Neural crest cell (in vitro differentiated cells): Measurements from ENCODE around the gene MAPT. TPM values are rescaled to one million over a fixed set of nuclear protein-coding genes. Genes with fewer than 3 reads are reported as not detected.

Source experiments
- DNase-seq: peaks from one replicate; pipeline ENCODE4 v3.0.0; 2021; ENCODE audit warnings: low read depth, mixed read lengths, low spot score
- H3K27ac Mint-ChIP-seq: one replicate; pipeline ENCODE4 v1.8.0; 2021; ENCODE audit warnings: mild to moderate bottlenecking, mixed read lengths; ENCODE audit not compliant: unreplicated experiment
- H3K27me3 Mint-ChIP-seq: 2 replicates; pipeline ENCODE4 v1.8.0; 2021; ENCODE audit warnings: low read depth, mild to moderate bottlenecking, mixed read lengths
- H3K36me3 Mint-ChIP-seq: 2 replicates; pipeline ENCODE4 v1.8.0; 2021; ENCODE audit warnings: low read depth, mild to moderate bottlenecking, mixed read lengths
- H3K4me1 Mint-ChIP-seq: 2 replicates; pipeline ENCODE4 v1.8.0; 2021; ENCODE audit warnings: mixed read lengths
- H3K4me3 Mint-ChIP-seq: one replicate; pipeline ENCODE4 v1.8.0; 2021; ENCODE audit warnings: mild to moderate bottlenecking, mixed read lengths
- H3K9me3 Mint-ChIP-seq: 2 replicates; pipeline ENCODE4 v1.8.0; 2021; ENCODE audit warnings: mixed read lengths
- total RNA-seq: library from RNA; stranded (reverse); gene quantifications from 2 replicates; pipeline ENCODE4 v1.2.1, GENCODE V29; 2021
- TF ChIP-seq, protein P1 (sequence below): fragments of 200-600 bp; sonication (generic); conservative IDR thresholded peaks from 2 replicates; pipeline ENCODE4 v1.5.0; 2021; ENCODE audit warnings: antibody characterized with exemption, mild to moderate bottlenecking

The MAPT gene
- total RNA-seq, 1 donor from 2014 or later: 9.5 TPM

DNA sequence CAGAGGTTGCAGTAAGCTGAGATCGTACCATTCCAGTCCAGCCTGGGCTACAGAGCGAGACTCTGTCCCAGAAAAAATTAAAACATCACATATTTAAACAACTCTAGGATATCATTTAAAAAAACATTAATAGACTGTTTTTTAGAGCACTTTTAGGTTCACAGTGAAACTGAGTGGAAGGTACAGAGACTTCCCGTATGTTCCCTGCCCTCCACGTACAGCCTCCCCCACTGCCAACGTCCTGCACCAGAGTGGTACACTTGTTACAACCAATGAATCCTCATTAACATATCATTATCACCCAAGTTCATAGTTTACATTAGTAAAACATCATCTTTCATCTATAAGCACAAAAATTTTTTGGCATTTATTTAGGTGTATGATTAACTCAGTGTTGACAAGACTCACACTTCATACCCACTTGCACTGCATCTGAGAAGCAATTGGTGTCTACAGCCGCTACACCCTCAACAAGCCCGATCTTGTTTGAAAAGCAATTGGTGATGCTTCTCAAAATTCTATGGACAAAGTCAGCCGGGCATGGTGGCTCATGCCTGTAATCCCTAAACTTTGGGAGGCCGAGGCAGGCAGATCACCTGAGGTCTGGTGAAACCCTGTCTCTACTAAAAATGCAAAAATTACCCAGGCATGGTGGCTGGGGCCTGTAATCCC is 64.8 kb downstream of the MAPT start:
- Mint-ChIP-seq H3K36me3 (no peaks in the 10 kb centered on the region), H3K27ac (no peak overlapping the region), H3K27me3 (no peaks in the 10 kb centered on the region), H3K4me1 (peaks cover 3% of the 10 kb centered on the region), H3K9me3 (no peaks in the 10 kb centered on the region), H3K4me3 (no peak overlapping the region)
- TF ChIP-seq, protein P1, sequence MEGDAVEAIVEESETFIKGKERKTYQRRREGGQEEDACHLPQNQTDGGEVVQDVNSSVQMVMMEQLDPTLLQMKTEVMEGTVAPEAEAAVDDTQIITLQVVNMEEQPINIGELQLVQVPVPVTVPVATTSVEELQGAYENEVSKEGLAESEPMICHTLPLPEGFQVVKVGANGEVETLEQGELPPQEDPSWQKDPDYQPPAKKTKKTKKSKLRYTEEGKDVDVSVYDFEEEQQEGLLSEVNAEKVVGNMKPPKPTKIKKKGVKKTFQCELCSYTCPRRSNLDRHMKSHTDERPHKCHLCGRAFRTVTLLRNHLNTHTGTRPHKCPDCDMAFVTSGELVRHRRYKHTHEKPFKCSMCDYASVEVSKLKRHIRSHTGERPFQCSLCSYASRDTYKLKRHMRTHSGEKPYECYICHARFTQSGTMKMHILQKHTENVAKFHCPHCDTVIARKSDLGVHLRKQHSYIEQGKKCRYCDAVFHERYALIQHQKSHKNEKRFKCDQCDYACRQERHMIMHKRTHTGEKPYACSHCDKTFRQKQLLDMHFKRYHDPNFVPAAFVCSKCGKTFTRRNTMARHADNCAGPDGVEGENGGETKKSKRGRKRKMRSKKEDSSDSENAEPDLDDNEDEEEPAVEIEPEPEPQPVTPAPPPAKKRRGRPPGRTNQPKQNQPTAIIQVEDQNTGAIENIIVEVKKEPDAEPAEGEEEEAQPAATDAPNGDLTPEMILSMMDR: no peak
- no peak for DNase-seq

DNA sequence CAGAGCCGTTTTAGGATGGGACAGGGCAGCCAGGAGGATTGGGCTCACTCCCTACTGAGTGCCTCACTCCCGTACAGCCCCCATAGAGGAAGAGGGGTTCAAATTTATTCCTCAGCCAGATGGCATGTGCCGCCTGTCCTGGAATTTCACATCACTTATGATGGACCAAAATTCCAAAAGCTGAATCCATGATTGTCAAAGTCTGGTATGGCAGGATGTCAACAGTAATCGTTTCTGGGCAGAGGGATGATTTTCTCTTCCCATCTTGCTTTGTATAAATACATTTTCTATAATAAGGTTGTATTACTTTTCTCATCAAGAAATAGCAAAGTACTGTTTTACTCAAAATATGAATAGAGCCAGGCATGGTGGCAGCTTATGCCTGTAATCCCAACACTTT is 66.0 kb downstream of the MAPT start:
- TF ChIP-seq, protein P1: no peak
- Mint-ChIP-seq H3K4me3 (no peak overlapping the region), H3K4me1 (peaks cover under 1% of the 10 kb centered on the region), H3K9me3 (no peaks in the 10 kb centered on the region), H3K27ac (no peak overlapping the region), H3K36me3 (no peaks in the 10 kb centered on the region), H3K27me3 (no peaks in the 10 kb centered on the region)
- no peak for DNase-seq

DNA sequence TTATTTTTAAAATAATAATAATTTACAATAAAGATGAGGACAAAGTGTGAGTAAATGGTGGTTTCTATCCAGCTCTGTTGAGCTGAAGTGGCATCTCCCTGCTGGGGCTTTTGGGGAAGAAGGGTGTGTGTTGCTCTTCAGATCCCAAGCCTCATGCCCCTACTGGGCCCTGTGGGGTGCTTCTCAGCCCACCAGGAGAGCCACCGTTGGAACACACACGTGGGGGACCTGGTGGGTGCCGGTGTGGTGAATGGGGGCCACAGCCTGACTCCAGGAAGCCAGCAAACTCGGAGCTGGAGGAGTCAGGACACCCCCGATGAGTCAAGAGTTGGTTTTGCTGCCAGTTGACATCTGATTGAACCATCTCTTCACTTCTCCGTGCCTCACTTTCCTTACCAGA is 66.9 kb downstream of the MAPT start:
- Mint-ChIP-seq H3K36me3 (no peaks in the 10 kb centered on the region), H3K27ac (no peak overlapping the region), H3K27me3 (peaks cover 7% of the 10 kb centered on the region), H3K4me3 (no peak overlapping the region), H3K9me3 (no peaks in the 10 kb centered on the region), H3K4me1 (no peaks in the 10 kb centered on the region)
- TF ChIP-seq, protein P1: no peak
- DNase-seq: no peak

DNA sequence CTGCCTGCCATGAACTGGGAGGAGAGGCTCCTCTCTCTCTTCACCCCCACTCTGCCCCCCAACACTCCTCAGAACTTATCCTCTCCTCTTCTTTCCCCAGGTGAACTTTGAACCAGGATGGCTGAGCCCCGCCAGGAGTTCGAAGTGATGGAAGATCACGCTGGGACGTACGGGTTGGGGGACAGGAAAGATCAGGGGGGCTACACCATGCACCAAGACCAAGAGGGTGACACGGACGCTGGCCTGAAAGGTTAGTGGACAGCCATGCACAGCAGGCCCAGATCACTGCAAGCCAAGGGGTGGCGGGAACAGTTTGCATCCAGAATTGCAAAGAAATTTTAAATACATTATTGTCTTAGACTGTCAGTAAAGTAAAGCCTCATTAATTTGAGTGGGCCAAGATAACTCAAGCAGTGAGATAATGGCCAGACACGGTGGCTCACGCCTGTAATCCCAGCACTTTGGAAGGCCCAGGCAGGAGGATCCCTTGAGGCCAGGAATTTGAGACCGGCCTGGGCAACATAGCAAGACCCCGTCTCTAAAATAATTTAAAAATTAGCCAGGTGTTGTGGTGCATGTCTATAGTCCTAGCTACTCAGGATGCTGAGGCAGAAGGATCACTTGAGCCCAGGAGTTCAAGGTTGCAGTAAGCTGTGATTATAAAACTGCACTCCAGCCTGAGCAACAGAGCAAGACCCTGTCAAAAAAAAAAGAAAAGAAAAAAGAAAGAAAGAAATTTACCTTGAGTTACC is 68.0 kb downstream of the MAPT start:
- no peaks in the 10 kb centered on the region for H3K9me3 Mint-ChIP-seq
- peaks cover 17% of the 10 kb centered on the region for H3K27me3 Mint-ChIP-seq
- no peaks in the 10 kb centered on the region for H3K36me3 Mint-ChIP-seq
- no peak overlapping the region for H3K4me3 Mint-ChIP-seq
- H3K27ac Mint-ChIP-seq: no peak overlapping the region
- no peak for DNase-seq
- TF ChIP-seq, protein P1: no peak
- H3K4me1 Mint-ChIP-seq: no peaks in the 10 kb centered on the region

DNA sequence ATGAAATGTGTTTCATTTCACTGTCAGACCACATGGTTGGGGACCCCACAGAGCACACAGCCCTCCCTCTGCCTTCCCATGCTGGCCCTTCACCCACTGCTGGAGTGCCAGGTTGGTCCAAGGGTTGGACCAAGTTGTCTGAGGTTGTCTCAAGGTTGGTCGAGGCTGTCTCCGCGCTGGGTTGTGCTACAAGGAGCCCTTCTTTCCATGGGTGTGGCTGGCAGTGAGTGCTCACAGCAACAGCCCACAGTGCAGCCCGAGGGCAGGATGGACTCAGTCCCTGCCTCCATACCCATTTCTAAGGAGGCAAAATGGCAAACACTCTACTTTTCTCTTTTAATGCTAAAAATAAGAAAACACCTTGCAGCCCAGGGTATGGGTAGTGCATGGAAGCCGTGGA is 68.9 kb downstream of the MAPT start:
- H3K36me3 Mint-ChIP-seq: no peaks in the 10 kb centered on the region
- H3K27me3 Mint-ChIP-seq: peaks cover 24% of the 10 kb centered on the region
- H3K4me1 Mint-ChIP-seq: no peaks in the 10 kb centered on the region
- TF ChIP-seq, protein P1: no peak
- no peak for DNase-seq
- H3K27ac Mint-ChIP-seq: no peak overlapping the region
- H3K9me3 Mint-ChIP-seq: no peaks in the 10 kb centered on the region
- H3K4me3 Mint-ChIP-seq: no peak overlapping the region
